Choroid plexus epithelial cell (primary cell): ENCODE results near the gene CDH13.

Experiments used
- DNase-seq: peaks from one replicate; pipeline ENCODE4 v3.0.0-alpha.2; 2010; ENCODE audit warnings: low read depth
- H3K4me3 ChIP-seq: 2 replicates; pipeline ENCODE4 v1.5.1; 2011; ENCODE audit warnings: low read depth, mild to moderate bottlenecking, control low read depth, low read length, moderate library complexity
- TF ChIP-seq, protein P1 (sequence below): conservative IDR thresholded peaks from 2 replicates; pipeline ENCODE4 v1.5.1; 2011; ENCODE audit warnings: low read depth, mild to moderate bottlenecking, control low read depth, inconsistent platforms, low read length, moderate library complexity

CDH13 gene

DNA sequence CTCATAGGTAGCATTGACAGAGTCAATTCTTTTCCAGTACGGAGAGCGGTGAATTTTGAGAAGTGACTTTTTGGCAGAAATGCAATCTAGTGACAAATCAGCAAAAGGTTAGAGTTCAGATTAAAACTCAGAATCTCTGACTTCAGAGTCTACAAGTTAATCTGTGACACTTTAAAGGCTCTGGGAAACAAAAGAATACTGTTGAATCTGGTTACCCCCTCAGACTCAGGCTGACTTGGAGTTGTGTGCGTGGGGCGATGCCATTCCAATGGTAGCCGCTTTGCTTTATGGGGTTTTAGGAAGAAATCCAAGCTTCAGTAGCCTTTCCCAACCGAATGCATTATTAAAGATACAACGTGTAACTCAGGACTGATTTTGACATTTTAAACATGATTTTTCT lies 118.2 kb downstream of the CDH13 start:
- H3K4me3 ChIP-seq, result no peak overlapping the region
- DNase-seq, result no peak
- TF ChIP-seq, protein P1, sequence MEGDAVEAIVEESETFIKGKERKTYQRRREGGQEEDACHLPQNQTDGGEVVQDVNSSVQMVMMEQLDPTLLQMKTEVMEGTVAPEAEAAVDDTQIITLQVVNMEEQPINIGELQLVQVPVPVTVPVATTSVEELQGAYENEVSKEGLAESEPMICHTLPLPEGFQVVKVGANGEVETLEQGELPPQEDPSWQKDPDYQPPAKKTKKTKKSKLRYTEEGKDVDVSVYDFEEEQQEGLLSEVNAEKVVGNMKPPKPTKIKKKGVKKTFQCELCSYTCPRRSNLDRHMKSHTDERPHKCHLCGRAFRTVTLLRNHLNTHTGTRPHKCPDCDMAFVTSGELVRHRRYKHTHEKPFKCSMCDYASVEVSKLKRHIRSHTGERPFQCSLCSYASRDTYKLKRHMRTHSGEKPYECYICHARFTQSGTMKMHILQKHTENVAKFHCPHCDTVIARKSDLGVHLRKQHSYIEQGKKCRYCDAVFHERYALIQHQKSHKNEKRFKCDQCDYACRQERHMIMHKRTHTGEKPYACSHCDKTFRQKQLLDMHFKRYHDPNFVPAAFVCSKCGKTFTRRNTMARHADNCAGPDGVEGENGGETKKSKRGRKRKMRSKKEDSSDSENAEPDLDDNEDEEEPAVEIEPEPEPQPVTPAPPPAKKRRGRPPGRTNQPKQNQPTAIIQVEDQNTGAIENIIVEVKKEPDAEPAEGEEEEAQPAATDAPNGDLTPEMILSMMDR, result no peak

DNA sequence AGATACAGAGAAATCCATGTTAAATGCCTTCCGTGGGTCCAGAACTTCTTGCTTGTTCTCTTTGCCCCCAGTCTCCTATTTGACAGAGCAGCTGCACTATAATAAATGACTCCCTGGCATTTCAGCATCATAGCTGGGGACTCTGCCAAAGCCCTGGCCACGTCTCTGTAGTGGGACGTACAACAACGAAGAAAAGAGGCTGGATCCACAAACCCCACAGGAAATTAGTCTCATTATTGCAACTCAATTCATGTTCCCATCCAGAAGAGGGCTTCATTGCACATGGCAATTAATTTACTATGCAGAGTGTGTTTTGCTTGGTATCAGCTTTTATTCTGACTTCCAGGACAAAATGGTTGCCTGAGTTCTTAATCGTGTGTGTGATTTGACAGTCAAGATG lies 121.3 kb downstream of the CDH13 start:
- TF ChIP-seq, protein P1, result peak; percentile 64
- H3K4me3 ChIP-seq, result no peak overlapping the region
- peak; percentile 72 for DNase-seq

DNA sequence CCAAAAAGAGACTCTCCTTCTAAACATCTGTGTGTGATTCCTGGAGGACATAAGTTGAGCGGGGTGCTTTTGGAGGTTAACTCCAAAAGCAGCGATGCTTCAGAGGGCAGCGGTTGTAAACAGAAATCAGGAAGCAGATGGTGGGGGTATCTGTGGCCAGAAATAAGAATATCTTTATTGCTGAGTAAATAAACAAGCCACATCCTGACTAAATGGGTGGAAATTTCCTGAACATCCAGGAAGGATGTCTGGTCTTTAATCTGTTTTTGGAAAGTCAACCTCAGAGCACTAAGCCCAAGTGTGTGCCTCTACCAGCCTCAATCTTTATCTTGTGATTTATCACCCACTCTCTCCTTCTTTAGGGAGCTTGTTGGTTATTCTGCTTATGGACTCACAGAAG lies 123.3 kb downstream of the CDH13 start:
- no peak overlapping the region for H3K4me3 ChIP-seq
- no peak for DNase-seq
- TF ChIP-seq, protein P1, result no peak

DNA sequence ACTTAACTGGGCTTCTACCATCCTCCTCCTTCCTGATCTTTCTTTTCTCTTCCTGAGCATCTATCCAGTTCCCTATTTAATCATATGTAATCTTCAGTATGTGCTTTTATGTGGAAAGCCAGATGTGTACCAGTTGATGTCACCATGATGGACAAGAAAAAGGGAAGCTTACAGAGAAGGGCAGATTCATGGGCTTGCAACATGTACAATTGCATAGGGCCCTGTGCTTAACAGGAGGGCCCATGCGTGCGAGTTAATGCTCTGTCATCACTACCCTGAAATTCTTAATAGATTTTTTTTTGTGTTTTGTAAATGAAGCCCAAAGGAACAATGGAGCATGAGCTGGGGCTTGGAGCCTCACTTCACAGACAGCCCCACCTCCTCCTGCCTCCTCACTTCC lies 124.3 kb downstream of the CDH13 start:
- TF ChIP-seq, protein P1, result no peak
- DNase-seq, result no peak
- H3K4me3 ChIP-seq, result no peak overlapping the region

DNA sequence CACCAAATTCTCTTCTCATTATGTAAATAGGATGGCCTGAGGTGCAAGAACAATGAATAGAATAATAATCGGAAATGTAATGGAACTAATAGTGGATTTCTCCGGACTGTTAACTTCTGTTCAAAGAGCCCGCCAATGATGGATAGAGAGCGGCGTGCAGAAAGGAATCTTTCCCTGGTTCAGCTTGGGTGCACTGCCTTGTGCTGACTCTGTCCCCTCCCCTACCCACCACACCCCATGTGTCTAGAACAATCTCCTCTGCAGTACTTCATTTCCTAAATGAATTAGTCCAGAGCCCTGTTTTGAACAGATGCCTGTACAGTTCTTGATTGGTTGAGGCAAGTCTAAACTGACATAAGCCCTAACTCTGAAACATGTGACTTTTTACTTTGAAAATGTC lies 125.4 kb downstream of the CDH13 start:
- TF ChIP-seq, protein P1, result no peak
- no peak overlapping the region for H3K4me3 ChIP-seq
- no peak for DNase-seq

DNA sequence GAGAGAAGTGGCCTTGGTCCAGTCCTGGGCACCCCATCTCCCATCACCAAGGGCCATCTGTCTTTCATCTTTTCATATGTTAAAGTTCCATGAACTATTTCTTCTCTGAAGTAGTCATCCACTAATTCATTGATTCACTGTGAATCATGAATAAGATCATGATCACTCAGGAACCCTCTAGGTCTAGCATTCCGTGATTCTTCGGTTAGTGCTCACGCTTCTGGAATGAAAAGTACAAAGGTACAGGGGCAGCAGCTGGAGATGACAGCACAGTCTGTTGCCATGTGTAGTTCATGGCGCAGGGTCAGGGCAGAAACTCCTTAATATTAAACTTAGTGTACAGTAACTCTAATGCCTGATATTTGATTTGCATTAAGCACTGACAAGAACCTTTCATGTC lies 127.1 kb downstream of the CDH13 start:
- TF ChIP-seq, protein P1, result no peak
- no peak for DNase-seq
- no peak overlapping the region for H3K4me3 ChIP-seq

DNA sequence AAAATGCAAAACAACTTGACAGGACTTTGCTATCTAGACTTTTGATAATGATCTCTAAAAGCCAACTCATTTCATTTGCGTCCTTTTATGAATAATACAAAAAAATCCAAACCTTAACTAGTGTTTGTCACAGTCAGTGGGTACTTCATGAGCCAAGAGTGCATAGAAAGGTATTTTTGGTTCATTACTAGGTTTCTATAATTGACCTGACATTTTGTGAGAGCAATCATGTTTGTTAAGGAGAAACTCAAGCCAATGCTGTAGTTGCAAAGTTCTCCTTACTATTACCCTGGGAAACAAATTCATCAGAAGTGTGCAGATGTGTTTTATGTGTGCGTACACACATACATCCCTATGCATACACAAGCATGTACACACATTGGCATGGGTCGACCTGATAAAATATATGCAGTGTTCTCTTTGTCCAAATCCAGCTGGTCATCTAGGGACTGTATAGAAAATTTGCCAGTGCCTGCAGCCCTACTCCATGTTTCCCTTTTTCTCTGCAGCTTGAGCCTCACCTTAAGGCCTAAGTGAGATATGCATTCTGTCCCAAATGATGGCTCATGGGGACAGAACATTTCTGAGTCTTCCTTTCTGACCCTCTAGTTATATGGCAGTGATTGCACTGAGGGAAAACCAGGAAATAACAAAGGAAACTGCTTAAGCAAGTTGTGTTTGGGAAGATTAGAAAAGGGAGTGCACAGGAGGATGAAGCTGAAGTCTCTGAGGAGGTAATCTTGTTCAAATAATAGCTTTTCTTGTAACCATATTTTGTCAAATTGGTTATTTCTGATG lies 128.1 kb downstream of the CDH13 start:
- DNase-seq, result no peak
- H3K4me3 ChIP-seq, result no peak overlapping the region
- TF ChIP-seq, protein P1, result no peak
